Posterior cingulate gyrus (tissue), 11 donors: ENCODE measurements around the gene STK25.
"Not testable (repeated sequence)": the region's sequence is repeated elsewhere in the genome, so short reads cannot be mapped to it uniquely, and the experiment has no call there.

ENCODE experiments used
- DNase-seq, 10 donors: peaks; one replicate each; pipeline versions ENCODE4 v3.0.0 to v3.0.0-alpha.2; 2020 to 2021; ENCODE audit warnings: mixed read lengths in 3 of 10
- intact Hi-C: fragments of 100-400 bp; cut with DNase I; formaldehyde crosslinking; loops from one replicate; pipeline ENCODE4 v1.15.1; 2023

Gene STK25

DNA sequence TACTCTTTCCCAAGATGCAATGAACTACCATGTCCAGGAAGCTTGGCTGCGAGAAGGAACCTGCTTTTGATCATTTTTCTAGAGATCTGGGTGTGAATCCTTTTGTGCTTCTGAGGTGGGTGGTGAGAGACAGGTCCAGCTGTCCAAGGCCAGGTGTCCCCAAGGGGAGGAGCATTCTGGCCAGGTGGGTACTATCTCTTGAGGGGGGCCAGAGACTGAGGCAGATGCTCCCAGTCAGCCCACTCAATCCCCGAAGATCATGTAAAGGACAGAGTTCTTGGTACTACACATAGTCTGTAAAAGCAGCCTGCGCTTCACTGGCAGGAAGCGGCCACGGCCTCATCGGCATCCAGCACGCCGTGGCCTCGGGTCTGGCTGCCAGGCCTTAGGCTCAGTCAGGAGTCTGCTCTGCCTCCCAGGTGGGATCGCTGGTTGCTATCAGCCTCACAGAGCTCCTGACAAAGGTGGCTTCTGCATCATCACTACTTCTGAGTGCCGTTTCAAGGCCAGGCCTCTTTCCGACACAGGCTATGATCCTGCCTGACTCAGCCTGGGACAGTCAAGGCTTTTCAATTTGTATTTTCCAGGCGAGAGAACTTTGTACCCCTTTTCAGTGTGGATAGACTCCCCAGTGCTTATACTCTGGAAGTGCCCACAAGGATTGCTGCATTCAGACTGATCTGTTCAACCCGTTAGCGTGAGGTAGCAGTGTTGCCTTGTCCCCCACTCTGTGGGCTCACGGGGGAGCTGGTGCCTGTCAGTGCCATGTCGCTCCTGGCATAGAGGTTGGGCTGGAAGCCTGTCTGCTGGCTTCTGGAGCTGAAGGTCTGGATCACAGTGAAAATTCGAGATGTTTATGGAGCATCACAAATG is 29.1 kb downstream of the STK25 start:
- intact Hi-C loops, result no loop called here
- DNase-seq, result peak in 2 of 10 donors; percentile 30 to 54

DNA sequence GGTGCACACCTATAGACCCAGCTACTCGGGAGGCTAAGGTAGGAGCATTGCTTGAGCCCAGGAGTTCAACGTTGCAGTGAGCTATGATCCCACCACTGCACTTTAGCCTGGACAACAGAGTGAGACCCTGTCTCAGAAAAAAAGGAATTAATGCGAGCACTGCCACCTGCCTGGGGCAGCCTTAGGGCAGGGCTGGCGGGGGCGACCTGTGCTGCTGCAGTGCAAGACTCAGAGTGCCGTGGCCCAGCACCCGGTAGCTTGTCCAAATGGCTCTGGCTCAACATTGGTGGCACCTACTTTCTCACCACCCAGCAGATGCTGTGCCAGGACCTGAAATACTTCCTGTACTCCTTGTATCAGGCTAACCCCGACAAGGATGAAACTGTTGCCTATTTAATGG is 30.2 kb downstream of the STK25 start:
- intact Hi-C loops, result no loop called here
- DNase-seq, result peak in 1 of 10 donors; percentile 75

DNA sequence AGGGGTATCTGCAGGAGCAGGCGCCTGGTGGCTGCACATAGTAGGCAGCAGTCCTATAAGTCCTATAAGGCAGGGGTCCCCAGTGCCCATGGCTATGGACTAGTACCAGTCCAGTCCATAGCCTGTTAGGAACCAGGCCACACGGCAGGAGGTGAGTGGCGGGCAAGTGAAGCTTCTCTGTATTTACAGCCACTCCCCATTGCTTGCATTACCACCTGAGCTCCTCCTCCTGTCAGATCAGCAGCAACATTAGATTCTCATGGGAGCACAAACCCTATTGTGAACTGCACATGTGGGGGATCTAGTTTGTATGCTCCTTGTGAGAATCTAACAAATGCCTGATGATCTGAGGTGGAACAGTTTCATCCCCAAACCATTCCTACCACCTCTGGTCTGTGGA is 33.1 kb downstream of the STK25 start:
- DNase-seq, result peak in 1 of 10 donors; percentile 8
- intact Hi-C loops, result no loop called here

DNA sequence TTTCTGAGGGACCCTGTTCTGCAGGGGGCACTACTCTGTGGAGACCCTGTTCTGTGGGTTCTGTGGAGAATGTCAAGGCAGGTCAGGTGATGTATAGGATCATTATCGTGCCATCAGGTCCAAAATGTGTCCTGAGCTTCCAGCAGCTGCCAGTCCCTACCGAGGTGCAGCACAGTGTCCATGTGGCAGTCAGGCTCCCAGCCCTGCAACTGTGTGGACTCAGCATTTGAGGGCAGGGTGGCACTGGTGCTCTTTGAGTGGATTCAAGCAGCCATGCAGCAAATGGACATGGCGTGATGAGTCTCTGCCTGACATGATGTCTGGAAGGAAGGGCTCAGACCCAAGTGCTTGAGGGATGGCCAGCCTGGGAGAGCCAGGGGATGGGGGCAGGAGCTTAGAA is 35.0 kb downstream of the STK25 start:
- peak in 1 of 10 donors; percentile 37 for DNase-seq
- intact Hi-C loops, result no loop called here

DNA sequence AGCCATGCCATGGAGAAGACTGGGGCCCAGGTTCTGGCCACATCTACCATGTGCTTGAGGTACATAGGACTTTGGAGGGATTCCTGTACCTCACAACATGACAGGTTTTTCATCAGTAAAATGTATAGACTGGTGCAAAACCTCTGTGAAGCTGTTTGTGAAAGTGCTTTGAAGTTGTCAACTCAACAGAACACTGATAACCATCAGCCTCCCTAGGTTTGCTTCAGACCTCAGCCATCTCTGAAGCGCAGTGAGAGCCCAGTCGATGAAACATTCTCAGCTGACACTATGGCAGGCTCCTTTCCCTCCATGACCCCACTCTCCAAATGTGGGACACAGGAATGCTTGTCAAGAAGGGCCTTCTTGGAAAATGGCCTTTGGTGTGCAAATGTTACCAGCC is 38.6 kb downstream of the STK25 start:
- intact Hi-C loops, result no loop called here
- no peak for DNase-seq

DNA sequence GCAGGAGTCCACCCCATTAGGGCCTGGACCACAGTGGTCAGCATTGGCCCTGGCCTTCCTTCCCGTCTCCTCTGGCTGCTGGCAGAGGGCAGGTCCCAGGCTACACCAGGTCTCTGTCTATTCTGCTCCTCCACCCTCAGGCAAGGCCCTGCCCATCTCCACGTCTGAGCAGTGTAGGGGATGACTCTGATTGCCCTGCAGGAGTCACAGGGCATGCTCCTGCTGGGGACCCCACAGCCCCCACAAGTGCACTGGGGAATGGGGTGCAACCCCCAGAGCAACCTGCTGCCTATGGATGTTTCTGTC is 40.0 kb downstream of the STK25 start:
- intact Hi-C loops, result no loop called here

DNA sequence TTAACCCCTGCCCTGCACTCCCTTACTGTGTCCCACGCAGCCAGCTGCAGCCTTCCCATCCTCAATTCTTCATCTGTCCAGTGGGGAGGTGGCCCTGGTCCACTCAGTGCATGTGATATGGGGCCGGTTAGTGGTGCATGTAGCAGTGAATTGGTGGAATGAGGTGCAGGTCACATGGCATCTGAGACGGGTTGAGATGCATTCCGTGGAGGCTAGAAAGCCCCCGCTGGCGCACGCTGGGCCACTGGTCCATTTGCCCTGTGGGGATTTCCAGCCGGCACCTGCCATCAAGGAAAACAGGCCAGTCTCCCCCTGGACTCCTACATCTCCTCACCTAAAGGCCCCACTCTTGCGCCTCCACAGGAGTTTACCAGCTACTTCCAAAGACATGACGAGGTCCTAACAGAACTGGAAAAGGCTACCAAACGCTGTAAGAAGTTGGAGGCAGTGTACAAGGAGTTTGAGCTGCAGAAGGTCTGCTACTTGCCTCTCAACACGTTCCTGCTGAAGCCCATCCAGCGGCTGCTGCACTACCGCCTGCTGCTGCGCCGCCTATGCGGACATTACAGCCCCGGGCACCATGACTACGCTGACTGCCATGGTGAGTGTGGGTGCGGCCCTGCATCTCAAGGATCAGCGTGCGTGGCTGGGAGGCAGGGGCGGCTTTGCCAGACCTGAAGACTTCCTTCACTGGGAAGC is 40.5 kb downstream of the STK25 start:
- peak in 1 of 10 donors; percentile 60 for DNase-seq
- intact Hi-C loops, result no loop called here

More for the DNA sequence above, 40.0 kb downstream of the STK25 start:
- DNase-seq, result no peak

DNA sequence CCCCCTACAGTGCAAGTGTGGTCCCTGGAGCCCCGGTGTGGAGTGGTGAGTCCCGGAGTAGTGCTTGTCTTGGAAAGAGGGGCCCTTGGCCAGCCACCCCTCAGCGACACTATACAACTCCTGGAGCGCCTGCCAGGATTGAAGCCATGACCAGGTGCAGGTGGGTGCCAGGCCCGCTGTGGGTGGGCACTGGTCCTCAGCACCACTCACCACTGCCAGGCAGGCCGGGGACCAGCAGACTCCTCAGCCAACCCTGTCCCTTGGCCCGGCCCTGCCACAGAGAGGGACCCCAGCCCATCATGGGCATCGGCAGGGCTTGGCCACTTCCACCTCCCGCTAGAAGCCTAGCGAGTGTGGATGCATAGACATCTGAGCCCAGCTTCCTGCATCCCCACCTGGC is 42.2 kb downstream of the STK25 start:
- DNase-seq, result peak in 1 of 10 donors; percentile 60
- intact Hi-C loops, result no loop called here

DNA sequence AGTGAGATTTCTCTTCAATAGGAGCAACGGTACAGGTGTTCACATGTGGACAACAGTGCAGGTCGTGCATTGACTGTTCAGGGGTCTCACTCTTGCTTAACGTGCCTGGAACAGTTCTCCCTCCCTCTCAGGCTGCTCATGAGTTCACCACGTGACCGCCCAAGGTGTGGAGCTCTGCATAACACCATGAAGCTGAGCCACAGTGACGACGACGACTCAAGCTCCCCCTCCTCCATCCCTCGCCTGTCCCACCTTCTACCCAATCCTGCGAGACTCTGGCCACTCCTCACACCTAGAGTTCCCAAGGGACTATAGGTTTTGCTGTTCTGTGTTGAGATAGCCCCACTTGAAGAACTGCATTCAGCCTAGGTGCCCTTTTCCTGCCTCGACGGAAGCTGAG is 42.8 kb downstream of the STK25 start:
- no peak for DNase-seq
- intact Hi-C loops, result no loop called here

DNA sequence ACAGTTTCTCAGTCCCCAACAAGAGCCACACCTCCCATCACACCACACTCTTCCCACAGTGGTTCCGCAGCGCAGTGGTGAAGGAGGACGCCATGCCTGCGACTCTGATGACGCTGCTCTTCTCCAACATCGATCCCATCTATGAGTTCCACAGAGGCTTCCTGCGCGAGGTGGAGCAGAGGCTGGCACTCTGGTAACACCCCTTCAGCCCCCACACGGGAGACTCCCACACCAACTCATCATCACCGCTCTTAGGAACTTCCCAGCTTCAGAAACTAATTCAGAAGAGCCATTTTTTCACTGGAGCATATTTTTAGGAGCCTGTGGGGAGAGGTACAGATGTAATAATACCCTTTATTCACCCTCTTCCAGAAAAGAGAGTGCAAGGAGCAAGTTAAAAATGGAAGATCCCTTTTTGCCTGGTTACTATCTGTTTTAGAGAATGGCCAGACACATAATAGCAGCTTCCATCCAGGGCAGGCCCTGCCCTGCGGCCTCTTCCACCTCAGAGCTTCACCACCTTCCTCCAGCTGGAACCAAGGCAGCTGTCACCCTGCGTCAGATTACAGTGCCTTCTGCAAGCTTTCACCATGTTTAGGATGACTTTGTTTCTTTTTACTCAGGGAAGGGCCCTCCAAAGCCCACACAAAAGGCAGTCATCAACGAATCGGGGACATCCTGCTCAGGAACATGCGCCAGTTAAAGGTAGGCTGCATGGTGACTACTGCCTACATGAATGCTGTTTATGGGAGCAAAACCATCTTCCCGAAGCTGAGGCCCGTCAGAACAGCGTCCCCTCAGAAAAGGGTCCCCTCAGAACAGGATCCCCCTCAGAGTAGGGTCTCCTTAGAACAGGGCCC is 44.9 kb downstream of the STK25 start:
- DNase-seq, result peak in 2 of 10 donors; percentile 27 to 49

DNA sequence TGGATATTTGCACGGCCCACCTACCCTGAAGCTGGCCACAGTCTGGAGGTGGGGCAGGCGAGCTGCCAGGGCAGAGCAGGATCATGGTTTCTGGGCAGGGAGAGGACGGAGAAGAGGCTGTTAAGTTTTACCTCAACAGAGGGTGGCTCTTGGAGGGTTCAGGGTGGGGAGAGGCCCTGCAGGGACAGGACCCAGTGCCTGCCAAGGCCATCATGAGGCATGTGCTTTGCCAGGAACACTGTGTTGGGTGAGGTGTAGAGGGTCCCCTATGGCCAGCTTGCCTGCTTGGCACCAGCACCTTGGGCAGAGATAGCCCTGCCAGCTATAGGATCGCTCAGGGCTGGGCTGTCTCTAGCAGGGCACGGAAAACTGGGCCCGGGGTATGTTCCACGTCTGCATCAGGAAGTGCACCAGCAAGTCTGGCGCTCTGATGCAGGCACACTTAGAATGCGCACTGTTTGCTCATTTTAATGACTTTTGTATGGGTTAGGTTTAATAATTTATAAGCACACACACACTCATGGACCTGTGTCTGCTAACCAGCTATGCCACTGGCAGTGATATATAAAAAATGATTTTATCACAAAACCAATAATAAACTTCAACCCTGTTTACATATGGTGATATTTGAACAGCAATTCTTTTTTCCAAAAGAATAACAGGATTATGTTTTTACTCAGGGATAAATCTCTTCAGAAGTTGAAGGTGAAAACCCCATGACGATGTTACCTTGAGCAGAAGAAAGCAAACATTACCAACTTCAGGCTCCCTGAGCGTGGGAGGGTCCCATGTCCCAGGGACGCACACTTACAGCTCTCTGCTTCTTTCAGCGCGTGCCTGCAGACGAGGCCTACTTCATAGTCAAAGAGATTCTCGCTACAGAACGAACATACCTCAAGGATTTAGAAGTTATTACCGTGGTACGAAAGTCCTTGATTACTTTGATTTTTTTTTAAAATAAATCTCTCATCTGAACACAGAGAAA is 46.4 kb downstream of the STK25 start:
- no peak for DNase-seq
- intact Hi-C loops, result no loop called here

More for the DNA sequence above, 44.9 kb downstream of the STK25 start:
- intact Hi-C loops, result no loop called here

DNA sequence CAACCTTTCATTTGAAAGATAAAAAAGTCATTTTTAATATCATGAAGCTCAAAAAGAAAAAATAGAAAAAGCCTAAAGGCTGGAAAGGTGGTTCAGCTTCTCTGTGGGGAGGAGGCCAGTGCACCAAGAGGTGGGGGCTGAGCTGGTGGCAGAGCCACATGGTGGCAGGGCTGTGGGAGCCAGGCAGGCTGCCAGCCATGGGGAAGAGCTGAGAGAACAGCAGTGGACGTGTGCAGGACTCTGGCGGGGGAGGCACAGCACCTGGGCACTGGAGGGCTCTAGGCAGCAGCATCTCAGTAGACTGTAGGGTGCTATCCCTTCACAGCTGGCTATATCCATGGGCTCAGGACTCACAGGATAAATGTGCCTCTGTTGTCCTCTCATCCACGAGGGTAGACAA is 47.8 kb downstream of the STK25 start:
- intact Hi-C loops, result no loop called here
- DNase-seq, result peak in 5 of 10 donors; percentile 13 to 88 (median 48)

DNA sequence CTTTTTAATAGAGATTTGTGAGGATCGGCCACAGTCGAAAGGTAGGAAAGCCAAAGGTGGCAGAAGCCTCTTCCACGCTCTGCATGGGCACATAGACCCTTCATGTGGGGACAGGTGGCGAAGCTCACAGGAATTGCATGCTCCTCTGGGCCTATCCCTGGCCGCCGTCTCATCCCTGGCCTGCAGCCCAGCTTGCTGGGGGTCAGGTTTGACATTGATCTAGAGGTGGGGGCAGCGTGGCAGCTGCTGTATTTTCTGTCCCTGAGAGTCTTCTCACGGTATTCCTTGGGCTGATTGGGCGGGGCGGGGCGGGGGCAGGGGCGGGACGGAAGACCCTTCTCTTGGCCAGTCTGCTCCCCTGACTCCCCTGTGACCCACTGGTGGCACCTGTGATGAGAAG is 48.9 kb downstream of the STK25 start:
- DNase-seq, result no peak
- intact Hi-C loops, result no loop called here

DNA sequence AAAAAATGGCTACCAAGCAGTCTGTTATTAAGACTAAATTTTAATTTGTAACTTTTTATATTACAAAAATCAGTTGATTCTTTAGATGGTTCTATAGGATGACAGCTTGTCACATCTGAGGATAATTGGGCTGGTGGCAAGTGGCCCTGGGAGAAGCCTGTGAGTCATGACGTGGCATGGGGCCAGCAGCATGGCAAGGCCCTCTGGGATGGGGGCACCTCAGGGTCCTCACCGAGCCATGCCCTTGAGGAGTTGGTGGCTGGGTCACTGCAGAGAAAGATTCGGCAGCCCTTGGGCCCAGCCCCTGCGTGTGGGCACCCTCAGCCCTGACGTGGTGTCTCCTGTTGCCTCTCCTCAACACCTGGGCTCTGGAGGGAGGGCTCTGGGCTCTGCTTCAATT is 49.7 kb downstream of the STK25 start:
- no peak for DNase-seq
- intact Hi-C loops, result no loop called here

DNA sequence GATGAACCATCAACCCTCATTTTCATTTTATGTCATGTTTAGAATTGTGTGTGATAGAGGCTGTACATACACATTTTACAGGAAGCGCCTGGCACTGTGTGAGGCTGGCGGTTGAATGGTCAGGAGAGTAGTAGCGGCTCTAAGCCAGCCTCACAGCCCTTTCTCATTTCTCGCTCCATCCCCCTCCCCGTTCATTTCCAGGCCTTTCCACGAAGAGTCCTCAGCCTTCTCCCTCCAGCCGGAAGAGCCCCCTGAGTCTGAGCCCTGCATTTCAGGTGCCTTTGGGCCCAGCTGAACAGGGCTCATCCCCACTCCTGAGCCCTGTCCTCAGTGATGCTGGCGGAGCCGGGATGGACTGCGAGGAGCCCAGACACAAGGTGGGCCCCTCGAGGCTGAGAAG is 51.8 kb downstream of the STK25 start:
- DNase-seq, result no peak
- intact Hi-C loops, result no loop called here

DNA sequence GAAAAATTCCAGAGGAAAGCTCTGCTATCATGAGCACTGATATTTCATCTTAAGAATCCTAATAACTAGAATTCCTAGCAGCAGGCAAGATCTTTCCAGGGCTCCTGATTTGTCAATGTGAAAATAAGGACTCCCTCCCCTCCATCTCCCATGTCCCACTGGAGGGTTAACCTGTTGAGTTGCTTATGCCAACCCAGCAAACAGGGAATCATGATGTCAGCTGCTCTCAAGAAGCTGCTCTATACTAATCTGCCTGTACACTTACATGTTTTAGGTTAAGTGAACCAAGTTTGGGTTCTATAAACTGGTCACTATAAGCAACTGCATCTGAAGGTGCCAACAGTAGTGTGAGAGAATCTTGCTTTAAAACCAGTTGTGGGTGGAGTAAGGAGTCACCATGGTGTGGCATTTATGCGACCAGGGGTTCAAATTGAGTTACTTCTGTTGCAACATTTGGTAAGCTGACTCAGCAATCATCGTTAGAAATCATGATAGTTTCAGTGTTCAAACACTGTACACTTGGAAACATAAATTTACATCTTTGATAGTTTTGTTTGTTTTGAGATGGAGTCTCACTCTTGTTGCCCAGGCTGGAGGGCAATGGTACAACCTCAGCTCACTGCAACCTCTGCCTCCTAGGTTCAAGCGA is 53.4 kb downstream of the STK25 start:
- no peak for DNase-seq
- intact Hi-C loops, result no loop called here

DNA sequence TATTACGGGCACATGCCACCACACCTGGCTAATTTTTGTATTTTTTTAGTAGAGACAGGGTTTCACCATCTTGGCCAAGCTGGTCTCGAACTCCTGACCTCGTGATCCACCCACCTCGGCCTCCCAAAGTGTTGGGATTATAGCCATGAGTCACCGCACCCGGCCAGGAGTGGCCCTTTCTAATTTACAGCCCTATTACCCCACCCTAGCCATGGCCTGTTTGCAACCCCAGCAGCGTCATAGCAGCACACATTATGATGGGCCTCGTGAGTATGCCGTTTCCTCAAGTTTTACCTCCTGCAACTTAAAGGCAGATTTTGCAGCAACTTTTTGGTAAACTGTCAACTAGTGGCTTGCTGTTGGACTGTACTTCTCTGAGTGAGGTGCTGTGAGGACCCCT is 54.5 kb downstream of the STK25 start:
- DNase-seq, intact Hi-C loops: not testable (repeated sequence)

DNA sequence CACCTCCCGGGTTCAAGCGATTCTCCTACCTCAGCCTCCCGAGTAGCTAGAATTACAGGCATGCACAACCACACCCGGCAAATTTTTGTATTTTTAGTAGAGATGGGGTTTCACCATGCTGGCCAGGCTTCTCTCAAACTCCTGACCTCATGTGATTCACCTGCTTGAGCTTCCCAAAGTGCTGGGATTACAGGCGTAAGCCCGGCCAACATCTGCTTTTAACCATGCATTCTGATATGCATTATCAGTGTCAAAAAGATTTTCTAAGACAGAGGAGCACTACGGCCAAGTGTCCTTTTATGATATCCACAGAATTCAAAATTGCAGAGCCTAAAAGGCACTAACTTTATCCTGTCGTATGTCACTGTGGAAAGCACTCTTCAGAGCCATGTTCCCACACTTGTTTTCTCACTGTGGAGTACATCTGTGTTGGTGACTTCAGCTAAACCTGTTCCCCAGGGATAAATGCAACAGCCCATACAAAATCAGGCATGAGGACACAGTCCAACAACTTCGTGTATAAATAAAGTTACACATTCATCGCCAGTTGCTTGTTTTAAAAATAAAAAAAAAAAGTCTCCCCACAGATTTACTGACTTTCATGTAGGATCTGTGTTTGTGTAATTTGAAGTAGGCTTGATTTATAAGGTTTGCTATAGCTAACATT is 56.4 kb downstream of the STK25 start:
- intact Hi-C loops, result no loop called here
- DNase-seq, result peak in 1 of 10 donors; percentile 4

DNA sequence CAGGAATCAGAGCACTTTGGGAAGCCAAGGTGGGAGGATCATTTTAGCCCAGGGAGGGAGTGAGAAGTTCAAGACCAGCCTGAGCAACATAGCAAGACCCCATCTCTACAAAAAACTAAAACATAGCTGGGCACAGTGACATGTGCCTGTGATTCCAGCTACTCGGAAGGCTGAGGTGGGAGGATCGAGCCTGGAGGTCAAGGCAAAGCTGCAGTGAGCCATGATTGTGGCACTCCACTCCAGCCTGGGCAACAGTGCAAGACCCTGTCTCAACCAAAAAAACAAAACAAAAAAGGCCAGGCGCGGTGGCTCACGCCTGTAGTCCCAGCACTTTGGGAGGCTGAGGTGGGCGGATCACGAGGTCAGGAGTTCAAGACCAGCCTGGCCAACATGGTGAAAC is 58.3 kb downstream of the STK25 start:
- intact Hi-C loops, DNase-seq: not testable (repeated sequence)
